GM20000 (cell line): ENCODE results near the gene PAPPA2.

Experiments
- DNase-seq: peaks from one replicate; pipeline ENCODE4 v3.0.0; 2012; ENCODE audit warnings: low spot score
- CTCF ChIP-seq: IDR thresholded peaks from 2 replicates; pipeline ENCODE4 v1.5.1; 2012; ENCODE audit warnings: mild to moderate bottlenecking, control low read depth; ENCODE audit errors: extremely low read depth, missing control alignments

PAPPA2 gene

DNA sequence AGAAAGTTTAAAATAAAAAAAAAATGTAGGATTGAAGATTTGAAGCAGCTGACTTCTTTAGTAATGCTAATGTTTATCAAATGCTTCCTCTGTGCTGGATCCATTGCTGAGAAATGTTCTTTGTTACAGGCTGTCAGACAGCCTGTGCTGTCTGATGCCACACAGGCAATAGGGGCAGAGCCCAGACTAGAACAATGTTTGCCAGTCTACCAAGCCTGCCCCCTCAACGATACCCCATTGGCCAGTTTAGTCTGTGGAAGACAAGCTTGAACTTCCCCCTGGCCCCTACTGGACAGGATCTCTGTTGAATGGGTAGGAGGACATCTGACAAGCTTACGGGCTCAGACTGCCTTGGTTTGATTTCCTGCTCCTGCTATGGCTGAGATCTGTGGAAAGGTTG, 79.4 kb downstream of the PAPPA2 start:
- no peak for TF ChIP-seq CTCF
- no peak for DNase-seq

- TF ChIP-seq CTCF, result no peak
- no peak for DNase-seq
Observed at GRCh38 chr1:176543360-176544129, 80.6 kb downstream of the PAPPA2 start.

DNA sequence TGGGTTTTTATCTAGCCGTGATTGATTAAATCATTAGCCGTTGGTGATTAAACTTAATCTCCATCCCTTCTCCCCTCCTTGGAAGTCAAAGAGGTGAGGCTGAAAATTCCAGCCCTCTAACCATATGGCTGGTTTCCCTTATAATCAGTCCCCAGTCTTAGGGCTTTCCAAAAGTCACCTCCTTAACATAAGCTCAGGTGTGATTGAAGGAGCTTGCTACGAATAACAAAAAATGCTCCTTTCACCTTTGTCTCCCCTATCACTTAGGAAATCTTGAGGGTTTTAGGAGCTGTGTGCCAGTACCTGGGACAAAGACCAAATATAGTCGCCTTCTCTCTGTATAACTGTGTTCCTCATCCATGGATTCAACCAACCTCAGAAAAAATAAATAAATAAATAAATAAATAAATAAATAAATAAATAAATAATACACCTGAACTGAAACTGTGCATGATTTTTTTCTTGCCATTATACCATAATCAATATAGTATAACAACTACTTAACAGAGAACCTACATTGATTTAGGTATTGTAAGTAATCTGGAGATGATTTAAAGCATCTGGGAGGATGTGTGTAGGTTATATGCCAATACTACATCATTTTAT, 82.2 kb downstream of the PAPPA2 start:
- no peak for TF ChIP-seq CTCF
- no peak for DNase-seq

DNA sequence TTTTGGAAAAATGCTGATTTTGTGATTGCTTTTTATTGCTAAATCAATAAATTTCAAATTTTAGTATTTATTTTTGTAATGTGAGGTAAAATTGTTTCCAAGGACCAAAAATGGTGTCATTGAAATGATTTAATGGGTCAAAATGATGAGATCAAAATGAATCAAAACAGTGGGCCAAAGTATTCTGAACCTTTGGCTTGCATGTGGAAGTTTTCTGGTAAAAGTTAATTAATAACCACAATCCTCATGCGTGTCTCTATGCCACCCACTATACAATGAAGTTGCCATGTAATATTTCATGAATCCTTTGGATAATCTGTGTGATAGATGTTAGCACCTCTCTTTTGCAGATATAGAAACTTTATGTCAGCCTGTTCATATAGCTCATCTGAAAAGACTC, 83.8 kb downstream of the PAPPA2 start:
- TF ChIP-seq CTCF, result no peak

GRCh38 chr1:176551146-176551545, 88.2 kb downstream of the PAPPA2 start:
- no peak for TF ChIP-seq CTCF
- DNase-seq, result no peak

More for the DNA sequence above, 83.8 kb downstream of the PAPPA2 start:
- DNase-seq, result no peak

DNA sequence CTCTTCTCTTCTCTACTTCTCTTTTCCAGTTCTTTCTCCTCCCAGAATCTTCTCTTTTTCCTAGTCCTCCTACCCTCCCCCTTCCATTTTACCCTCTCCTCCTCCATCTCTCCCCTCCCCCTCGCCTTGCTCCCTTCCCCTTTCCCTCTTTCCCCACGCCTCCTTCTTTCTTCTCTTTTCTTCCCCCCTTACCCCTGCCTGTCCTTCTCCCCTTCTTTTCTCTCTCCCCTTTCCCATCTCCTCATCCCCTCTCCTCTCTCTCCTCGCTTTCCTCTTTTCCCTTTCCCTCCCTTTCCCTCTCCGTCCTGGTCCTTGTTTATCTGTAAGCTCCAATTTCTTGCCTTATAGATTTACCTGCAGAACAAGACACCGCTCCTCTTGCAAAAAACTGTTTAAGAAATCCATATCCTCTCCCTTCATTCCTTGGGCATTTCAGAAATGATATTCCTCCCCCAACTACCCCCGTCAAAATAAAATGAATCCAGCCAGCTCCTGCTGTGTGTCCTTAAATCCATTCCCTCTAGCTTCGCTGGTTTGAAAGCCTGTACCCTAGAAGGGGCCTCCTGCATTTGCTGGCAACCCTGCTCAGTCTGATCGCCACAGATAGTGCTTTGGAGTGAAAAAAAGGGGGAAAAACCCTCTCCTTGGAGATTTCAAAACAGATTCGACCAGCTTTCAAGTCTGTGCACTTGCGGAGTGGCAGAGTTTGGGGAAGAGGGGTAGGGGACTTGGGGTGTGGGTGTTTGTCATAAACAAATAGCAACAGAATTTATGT, 89.4 kb downstream of the PAPPA2 start:
- DNase-seq, result no peak
- TF ChIP-seq CTCF, result no peak

GRCh38 chr1:176552999-176553398, 90.0 kb downstream of the PAPPA2 start:
- no peak for TF ChIP-seq CTCF
- no peak for DNase-seq
